Activated CD8-positive, alpha-beta memory T cell treated with anti-CD3 and anti-CD28 coated beads, Interleukin-2, amount 50 U/mL, for 1 hour (primary cell): ENCODE results near the gene SASH1.

Experiments
- DNase-seq: peaks from one replicate; pipeline ENCODE4 v3.0.0-alpha.2; 2020; ENCODE audit errors: extremely low read depth

Gene SASH1

GRCh38 chr6:148404456-148405054 lies 61.9 kb downstream of the SASH1 start:
- DNase-seq, result no peak

GRCh38 chr6:148405894-148406293 lies 63.3 kb downstream of the SASH1 start:
- no peak for DNase-seq

- DNase-seq, result no peak
Observed at GRCh38 chr6:148406579-148407371, 64.1 kb downstream of the SASH1 start.

- no peak for DNase-seq
Observed at GRCh38 chr6:148407372-148407771, 64.7 kb downstream of the SASH1 start.

GRCh38 chr6:148413321-148414091 lies 70.9 kb downstream of the SASH1 start:
- DNase-seq, result no peak

- no peak for DNase-seq
Observed at GRCh38 chr6:148414092-148414489, 71.5 kb downstream of the SASH1 start.

GRCh38 chr6:148414836-148415235 lies 72.2 kb downstream of the SASH1 start:
- no peak for DNase-seq

GRCh38 chr6:148415511-148416260 lies 73.0 kb downstream of the SASH1 start:
- no peak for DNase-seq

- DNase-seq, result no peak
Observed at GRCh38 chr6:148416330-148416965, 73.8 kb downstream of the SASH1 start.

GRCh38 chr6:148417045-148417444 lies 74.4 kb downstream of the SASH1 start:
- DNase-seq, result no peak

- DNase-seq, result no peak
Observed at GRCh38 chr6:148419430-148419829, 76.8 kb downstream of the SASH1 start.

GRCh38 chr6:148422085-148422484 lies 79.4 kb downstream of the SASH1 start:
- no peak for DNase-seq

- DNase-seq, result no peak
Observed at GRCh38 chr6:148423133-148423532, 80.5 kb downstream of the SASH1 start.

- no peak for DNase-seq
Observed at GRCh38 chr6:148423601-148424270, 81.1 kb downstream of the SASH1 start.

GRCh38 chr6:148425443-148425842 lies 82.8 kb downstream of the SASH1 start:
- DNase-seq, result no peak

- no peak for DNase-seq
Observed at GRCh38 chr6:148426317-148426977, 83.8 kb downstream of the SASH1 start.

GRCh38 chr6:148427333-148427732 lies 84.7 kb downstream of the SASH1 start:
- no peak for DNase-seq

GRCh38 chr6:148429423-148429822 lies 86.8 kb downstream of the SASH1 start:
- no peak for DNase-seq

GRCh38 chr6:148430897-148431296 lies 88.3 kb downstream of the SASH1 start:
- no peak for DNase-seq

GRCh38 chr6:148431413-148431812 lies 88.8 kb downstream of the SASH1 start:
- no peak for DNase-seq
